ENCODE data around the gene NQO2. TPM values are rescaled to one million over a fixed set of nuclear protein-coding genes. Genes with fewer than 3 reads are reported as not detected.

NQO2 gene
- total and polyA plus RNA-seq, 2 of the 13 experiments (the other 11 are each of a cell fraction or from before 2014, with no cell fraction given) = 32.2 to 56.5 TPM

DNA sequence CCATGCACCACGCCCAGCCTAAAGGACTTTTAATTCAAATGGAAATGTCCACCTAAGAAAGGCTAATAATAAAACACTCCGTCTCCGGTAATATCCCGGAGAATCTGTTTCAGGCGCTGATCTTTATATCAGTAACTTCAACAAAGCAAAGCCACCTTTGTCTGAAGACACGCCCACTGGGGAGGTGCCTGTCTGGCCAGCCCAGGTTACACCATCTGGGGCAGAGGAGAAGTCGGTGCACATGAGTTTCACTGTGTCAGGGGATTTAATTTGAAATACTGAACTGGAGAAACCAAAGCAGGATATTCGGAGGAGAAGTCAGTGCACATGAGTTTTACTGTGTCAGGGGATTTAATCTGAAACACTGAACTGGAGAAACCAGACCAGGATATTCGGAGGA is 37.7 kb upstream of the NQO2 start:
- Histone ChIP-seq H3K27me3 (ENCODE audit: control insufficient read depth in 1 of 2, insufficient read depth in 2 of 2, low read length in 2 of 2) (no peaks in the 10 kb centered on the region), H3K9ac (ENCODE audit: insufficient read depth, low read depth, low read length) (no peak overlapping the region), H4K20me1 (ENCODE audit: insufficient read depth, low read length) (no peaks in the 10 kb centered on the region), H3K79me2 (ENCODE audit: insufficient read depth, low read length) (no peaks in the 10 kb centered on the region), H3K4me2 (ENCODE audit: low read depth, low read length) (no peak overlapping the region), H3K4me1 (ENCODE audit: insufficient read depth, low read length) (peaks cover 39% of the 10 kb centered on the region), H2AFZ (ENCODE audit: low read length) (no peak overlapping the region), H3K9me3 (ENCODE audit: low read length) (no peaks in the 10 kb centered on the region), H3K36me3 (replicated peaks in 1 of 2; ENCODE audit: control insufficient read depth in 1 of 2, insufficient read depth in 2 of 2, low read length in 2 of 2) (no peaks in the 10 kb centered on the region), H3K27ac (ENCODE audit: extremely low read length, insufficient read depth, low read length) (no peak overlapping the region), H3K4me3 (replicated peaks in 1 of 3; ENCODE audit: insufficient read depth in 1 of 3, low read depth in 2 of 3, low read length in 3 of 3) (no peak overlapping the region)
- CTCF ChIA-PET (ENCODE audit: low intra/inter-chr PET ratio, low total read pairs) = no interaction called here
- in situ Hi-C loops (cut with HindIII; ENCODE audit: extremely low pct_ligation_motif_present, low pct_unique_long_range_greater_than_20kb) = no loop called here
- DNase-seq (ENCODE audit: low spot score) (no peak), FAIRE-seq (no peak), ATAC-seq (no peak)
- no peak for TF ChIP-seq CREB1 (IDR thresholded peaks at IDR 0.05)
- no peak for TF ChIP-seq CREB1 (CRISPR knock-in tag; IDR thresholded peaks at IDR 0.05)
- TF ChIP-seq NR2C2 (CRISPR knock-in tag; IDR thresholded peaks at IDR 0.05; ENCODE audit: borderline replicate concordance) = no peak
- no peak for TF ChIP-seq HOXA3 (CRISPR knock-in tag; IDR thresholded peaks at IDR 0.05)
- TF ChIP-seq RELA (CRISPR knock-in tag; IDR thresholded peaks at IDR 0.05) = no peak
- no peak for TF ChIP-seq ETV6 (CRISPR knock-in tag; conservative IDR thresholded peaks at IDR 0.05)
- no peak for TF ChIP-seq DR1 (CRISPR knock-in tag; IDR thresholded peaks at IDR 0.05)
- TF ChIP-seq, protein P1, sequence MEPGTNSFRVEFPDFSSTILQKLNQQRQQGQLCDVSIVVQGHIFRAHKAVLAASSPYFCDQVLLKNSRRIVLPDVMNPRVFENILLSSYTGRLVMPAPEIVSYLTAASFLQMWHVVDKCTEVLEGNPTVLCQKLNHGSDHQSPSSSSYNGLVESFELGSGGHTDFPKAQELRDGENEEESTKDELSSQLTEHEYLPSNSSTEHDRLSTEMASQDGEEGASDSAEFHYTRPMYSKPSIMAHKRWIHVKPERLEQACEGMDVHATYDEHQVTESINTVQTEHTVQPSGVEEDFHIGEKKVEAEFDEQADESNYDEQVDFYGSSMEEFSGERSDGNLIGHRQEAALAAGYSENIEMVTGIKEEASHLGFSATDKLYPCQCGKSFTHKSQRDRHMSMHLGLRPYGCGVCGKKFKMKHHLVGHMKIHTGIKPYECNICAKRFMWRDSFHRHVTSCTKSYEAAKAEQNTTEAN (CRISPR knock-in tag; conservative IDR thresholded peaks at IDR 0.05) = no peak
- TF ChIP-seq JDP2 (CRISPR knock-in tag; IDR thresholded peaks at IDR 0.05; ENCODE audit: borderline replicate concordance) = no peak
- no peak for TF ChIP-seq ZNF781 (CRISPR knock-in tag; IDR thresholded peaks at IDR 0.05; ENCODE audit: borderline replicate concordance, not compliant biosample characterization)
- TF ChIP-seq ZNF746 (CRISPR knock-in tag; IDR thresholded peaks at IDR 0.05) = no peak
- BruUV-seq (replicated peaks) = no TSS peak
- WGBS (ENCODE audit: low lambda C conversion rate) = 90% methylated on average over 9 of the region's 9 CpGs
- intact Hi-C loops (cut with micrococcal nuclease; ENCODE audit: unreplicated experiment) = no loop called here
- POLR2A ChIA-PET = no interaction called here
